Suprapubic skin (tissue), 4 donors: ENCODE measurements around the gene PIP5KL1. TPM values are rescaled to one million over a fixed set of nuclear protein-coding genes. Genes with fewer than 3 reads are reported as not detected.

Experiments
- DNase-seq, 2 donors: peaks; one replicate each; pipeline ENCODE4 v3.0.0-alpha.2; 2019; ENCODE audit warnings: low spot score in 2 of 2
- H3K27ac ChIP-seq: fragments of 200-600 bp; sonication (generic); one replicate; pipeline ENCODE4 v1.5.1; 2019
- H3K27me3 ChIP-seq: fragments of 200-600 bp; sonication (generic); one replicate; pipeline ENCODE4 v1.5.1; 2019
- H3K36me3 ChIP-seq: fragments of 200-600 bp; sonication (generic); one replicate; pipeline ENCODE4 v1.5.1; 2019
- H3K4me1 ChIP-seq: fragments of 200-600 bp; sonication (generic); one replicate; pipeline ENCODE4 v1.5.1; 2019
- H3K4me3 ChIP-seq: fragments of 200-600 bp; sonication (generic); one replicate; pipeline ENCODE4 v1.5.1; 2019; ENCODE audit warnings: mild to moderate bottlenecking
- H3K9me3 ChIP-seq: fragments of 200-600 bp; sonication (generic); one replicate; pipeline ENCODE4 v1.5.1; 2019
- EP300 ChIP-seq: sonication (generic); formaldehyde crosslinking; IDR thresholded peaks from one replicate; pipeline ENCODE4 v1.6.1; 2017; ENCODE audit warnings: antibody characterized with exemption
- POLR2A ChIP-seq, 2 donors: fragments of 450-650 bp; IDR thresholded peaks; one replicate each; pipeline ENCODE4 v1.6.1; 2017; ENCODE audit warnings: antibody characterized with exemption in 2 of 2, mild to moderate bottlenecking in 2 of 2, moderate library complexity in 2 of 2
- POLR2AphosphoS5 ChIP-seq, 3 donors: sonication (generic); formaldehyde crosslinking; IDR thresholded peaks; one replicate each; pipeline ENCODE4 v1.6.1; 2017; ENCODE audit warnings: antibody characterized with exemption in 3 of 3
- WGBS: methylation state at CpG from one replicate; pipeline ENCODE4 v1.1.5; 2018; 5-methylcytosine and 5-hydroxymethylcytosine counted together
- total RNA-seq, 4 donors: library from RNA; depleted of rRNA; stranded (reverse); fragments of >200 nt; gene quantifications; one replicate each; pipeline ENCODE4 v1.1.0, GENCODE V29; 2016
- TF ChIP-seq, protein P1 (sequence below), 2 donors: fragments of 200-600 bp in 1 of 2; fragments of 450-650 bp in 1 of 2; sonication (generic) in 1 of 2; IDR thresholded peaks; one replicate each; pipeline ENCODE4 v1.5.1; 2016 to 2019; ENCODE audit warnings: antibody characterized with exemption in 2 of 2, mild to moderate bottlenecking in 1 of 2, moderate library complexity in 1 of 2

PIP5KL1 gene
- total RNA-seq, 4 donors from 2014 or later = 5.8 to 14.7 (median 9.2) TPM

GRCh38 chr9:127877566-127877998 lies 53.0 kb downstream of the PIP5KL1 start, which contains the start of gene AK1:
Gene AK1, minus strand, starts transcription at chr9:127877675. Its CDS starts 3,058 bp downstream, at chr9:127874617.
- Histone ChIP-seq H3K27me3 (no peaks in the 10 kb centered on the region), H3K27ac (peak within 1 kb of the TSS; percentile 73), H3K36me3 (peaks cover 3% of the 10 kb centered on the region), H3K9me3 (no peaks in the 10 kb centered on the region), H3K4me3 (peak within 1 kb of the TSS; percentile 57), H3K4me1 (peaks cover 53% of the 10 kb centered on the region)
- TF ChIP-seq POLR2A (IDR thresholded peaks at IDR 0.05) (peak in 1 of 2 donors; percentile 30), POLR2AphosphoS5 (IDR thresholded peaks at IDR 0.05) (no peak), EP300 (no peak)
- TF ChIP-seq, protein P1, sequence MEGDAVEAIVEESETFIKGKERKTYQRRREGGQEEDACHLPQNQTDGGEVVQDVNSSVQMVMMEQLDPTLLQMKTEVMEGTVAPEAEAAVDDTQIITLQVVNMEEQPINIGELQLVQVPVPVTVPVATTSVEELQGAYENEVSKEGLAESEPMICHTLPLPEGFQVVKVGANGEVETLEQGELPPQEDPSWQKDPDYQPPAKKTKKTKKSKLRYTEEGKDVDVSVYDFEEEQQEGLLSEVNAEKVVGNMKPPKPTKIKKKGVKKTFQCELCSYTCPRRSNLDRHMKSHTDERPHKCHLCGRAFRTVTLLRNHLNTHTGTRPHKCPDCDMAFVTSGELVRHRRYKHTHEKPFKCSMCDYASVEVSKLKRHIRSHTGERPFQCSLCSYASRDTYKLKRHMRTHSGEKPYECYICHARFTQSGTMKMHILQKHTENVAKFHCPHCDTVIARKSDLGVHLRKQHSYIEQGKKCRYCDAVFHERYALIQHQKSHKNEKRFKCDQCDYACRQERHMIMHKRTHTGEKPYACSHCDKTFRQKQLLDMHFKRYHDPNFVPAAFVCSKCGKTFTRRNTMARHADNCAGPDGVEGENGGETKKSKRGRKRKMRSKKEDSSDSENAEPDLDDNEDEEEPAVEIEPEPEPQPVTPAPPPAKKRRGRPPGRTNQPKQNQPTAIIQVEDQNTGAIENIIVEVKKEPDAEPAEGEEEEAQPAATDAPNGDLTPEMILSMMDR (IDR thresholded peaks at IDR 0.05) = no peak
- WGBS = 0% methylated on average over 2 of the region's 44 CpGs
- peak; percentile 89 to 91 for DNase-seq

GRCh38 chr9:127876764-127877562 lies 53.6 kb downstream of the PIP5KL1 start:
- Histone ChIP-seq H3K27ac (peak overlapping the region; percentile 73), H3K4me3 (peak overlapping the region; percentile 57), H3K9me3 (no peaks in the 10 kb centered on the region), H3K27me3 (no peaks in the 10 kb centered on the region), H3K4me1 (peaks cover 53% of the 10 kb centered on the region), H3K36me3 (peaks cover 4% of the 10 kb centered on the region)
- TF ChIP-seq POLR2A (IDR thresholded peaks at IDR 0.05) (no peak), POLR2AphosphoS5 (IDR thresholded peaks at IDR 0.05) (no peak), EP300 (no peak)
- TF ChIP-seq, protein P1 (IDR thresholded peaks at IDR 0.05) = no peak
- 20% methylated on average over 1 of the region's 26 CpGs for WGBS
- DNase-seq = peak in 1 of 2 donors; percentile 67

GRCh38 chr9:127876026-127876763 lies 54.4 kb downstream of the PIP5KL1 start:
- peaks cover 53% of the 10 kb centered on the region for H3K4me1 ChIP-seq
- H3K9me3 ChIP-seq = no peaks in the 10 kb centered on the region
- peak overlapping the region; percentile 6 for H3K27ac ChIP-seq
- peak in 1 of 2 donors; percentile 56 for DNase-seq
- WGBS = 82% methylated on average over 2 of the region's 14 CpGs
- peak overlapping the region; percentile 57 for H3K4me3 ChIP-seq
- H3K36me3 ChIP-seq = peaks cover 5% of the 10 kb centered on the region
- H3K27me3 ChIP-seq = no peaks in the 10 kb centered on the region
- TF ChIP-seq, protein P1 (IDR thresholded peaks at IDR 0.05) = no peak

- peaks cover 53% of the 10 kb centered on the region for H3K4me1 ChIP-seq
- DNase-seq = peak in 1 of 2 donors; percentile 65
- no peak overlapping the region for H3K4me3 ChIP-seq
- no peak overlapping the region for H3K27ac ChIP-seq
- WGBS = 70% methylated on average over 10 of the region's 10 CpGs
- TF ChIP-seq POLR2AphosphoS5 (IDR thresholded peaks at IDR 0.05) = no peak
- no peak for TF ChIP-seq EP300
- TF ChIP-seq, protein P1 (IDR thresholded peaks at IDR 0.05) = no peak
- H3K27me3 ChIP-seq = no peaks in the 10 kb centered on the region
- H3K36me3 ChIP-seq = peaks cover 11% of the 10 kb centered on the region
- H3K9me3 ChIP-seq = no peaks in the 10 kb centered on the region
Measured at GRCh38 chr9:127875306-127875966, 55.1 kb downstream of the PIP5KL1 start.
